ENCODE measurements around the gene ADGRF5. TPM values are rescaled to one million over a fixed set of nuclear protein-coding genes. Genes with fewer than 3 reads are reported as not detected.

The ADGRF5 gene
- total RNA-seq, 4 donors from 2014 or later, result 3.8 to 9.9 (median 5.4) TPM

GRCh38 chr6:46914279-46914810, 7.4 kb downstream of the ADGRF5 start:
- no peak for DNase-seq
- no peaks in the 10 kb centered on the region for H3K36me3 ChIP-seq
- H3K4me1 ChIP-seq, result no peaks in the 10 kb centered on the region
- no peak overlapping the region for H3K4me3 ChIP-seq
- TF ChIP-seq POLR2A (IDR thresholded peaks at IDR 0.05), result no peak
- no peak for TF ChIP-seq CTCF (IDR thresholded peaks at IDR 0.05)
- no peaks in the 10 kb centered on the region for H3K9me3 ChIP-seq
- H3K27me3 ChIP-seq, result no peaks in the 10 kb centered on the region
- H3K27ac ChIP-seq, result no peak overlapping the region

GRCh38 chr6:46909371-46909770, 12.4 kb downstream of the ADGRF5 start:
- Histone ChIP-seq H3K36me3 (no peaks in the 10 kb centered on the region), H3K27me3 (no peaks in the 10 kb centered on the region), H3K4me1 (no peaks in the 10 kb centered on the region), H3K4me3 (no peak overlapping the region), H3K27ac (no peak overlapping the region), H3K9me3 (no peaks in the 10 kb centered on the region)
- no peak for TF ChIP-seq POLR2A (IDR thresholded peaks at IDR 0.05)
- TF ChIP-seq CTCF (IDR thresholded peaks at IDR 0.05), result no peak
- no peak for DNase-seq

GRCh38 chr6:46906776-46907175, 15.0 kb downstream of the ADGRF5 start:
- TF ChIP-seq CTCF (IDR thresholded peaks at IDR 0.05) (no peak), POLR2A (IDR thresholded peaks at IDR 0.05) (no peak)
- no peak overlapping the region for H3K4me3 ChIP-seq
- DNase-seq, result no peak
- no peaks in the 10 kb centered on the region for H3K4me1 ChIP-seq
- H3K9me3 ChIP-seq, result no peaks in the 10 kb centered on the region
- no peaks in the 10 kb centered on the region for H3K27me3 ChIP-seq
- H3K27ac ChIP-seq, result no peak overlapping the region
- H3K36me3 ChIP-seq, result no peaks in the 10 kb centered on the region

- no peaks in the 10 kb centered on the region for H3K27me3 ChIP-seq
- H3K4me1 ChIP-seq, result no peaks in the 10 kb centered on the region
- TF ChIP-seq POLR2A (IDR thresholded peaks at IDR 0.05) (no peak), CTCF (IDR thresholded peaks at IDR 0.05) (no peak)
- DNase-seq, result no peak
- H3K9me3 ChIP-seq, result no peaks in the 10 kb centered on the region
- H3K27ac ChIP-seq, result no peak overlapping the region
- no peaks in the 10 kb centered on the region for H3K36me3 ChIP-seq
- H3K4me3 ChIP-seq, result no peak overlapping the region
Observed at GRCh38 chr6:46904117-46904516, 17.6 kb downstream of the ADGRF5 start.

- no peaks in the 10 kb centered on the region for H3K36me3 ChIP-seq
- H3K27me3 ChIP-seq, result no peaks in the 10 kb centered on the region
- no peaks in the 10 kb centered on the region for H3K9me3 ChIP-seq
- H3K4me3 ChIP-seq, result no peak overlapping the region
- no peak overlapping the region for H3K27ac ChIP-seq
- DNase-seq, result no peak
- no peak for TF ChIP-seq CTCF (IDR thresholded peaks at IDR 0.05)
- TF ChIP-seq POLR2A (IDR thresholded peaks at IDR 0.05), result no peak
- no peaks in the 10 kb centered on the region for H3K4me1 ChIP-seq
Observed at GRCh38 chr6:46903175-46903574, 18.6 kb downstream of the ADGRF5 start.

- no peaks in the 10 kb centered on the region for H3K27me3 ChIP-seq
- H3K27ac ChIP-seq, result no peak overlapping the region
- H3K4me1 ChIP-seq, result no peaks in the 10 kb centered on the region
- TF ChIP-seq POLR2A (IDR thresholded peaks at IDR 0.05) (no peak), CTCF (IDR thresholded peaks at IDR 0.05) (no peak)
- no peaks in the 10 kb centered on the region for H3K9me3 ChIP-seq
- no peak overlapping the region for H3K4me3 ChIP-seq
- DNase-seq, result no peak
- no peaks in the 10 kb centered on the region for H3K36me3 ChIP-seq
Observed at GRCh38 chr6:46901882-46902314, 19.8 kb downstream of the ADGRF5 start.

Data from Peyer's patch (tissue), 4 donors.